HEK293T (cell line): ENCODE results near the gene RD3L.

ENCODE experiments used
- HDGF ChIP-seq: fragments of 450-650 bp; IDR thresholded peaks from 2 replicates; pipeline ENCODE4 v1.6.1; 2017; ENCODE audit warnings: antibody characterized with exemption, borderline replicate concordance
- LEF1 ChIP-seq: fragments of 450-650 bp; IDR thresholded peaks from 2 replicates; pipeline ENCODE4 v1.6.1; 2017; ENCODE audit warnings: mild to moderate bottlenecking, borderline replicate concordance
- SP1 ChIP-seq: fragments of 450-650 bp; IDR thresholded peaks from 2 replicates; pipeline ENCODE4 v1.6.1; 2017
- ZNF384 ChIP-seq: fragments of 450-650 bp; IDR thresholded peaks from 2 replicates; pipeline ENCODE4 v1.6.1; 2016

DNA sequence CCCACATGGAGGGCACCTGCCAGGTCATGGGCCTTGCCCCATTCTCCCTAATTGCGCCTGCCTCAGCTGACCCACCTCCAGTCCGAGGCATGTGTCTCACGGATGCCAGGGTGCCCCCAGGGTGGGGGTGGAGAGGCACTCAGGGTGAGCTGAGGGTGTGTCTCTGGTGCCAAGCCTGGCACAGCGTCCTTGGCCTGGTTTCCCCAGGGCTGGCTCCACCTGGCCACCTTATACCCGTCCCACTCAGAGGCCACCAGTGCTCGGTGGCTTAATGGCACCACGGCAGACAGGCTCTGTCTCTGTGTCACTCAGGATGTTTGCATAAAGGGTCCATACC lies 47.6 kb downstream of the RD3L start:
- no peak for TF ChIP-seq HDGF
- no peak for TF ChIP-seq SP1
- no peak for TF ChIP-seq ZNF384
- no peak for TF ChIP-seq LEF1
